HG03064 (cell line): Measurements from ENCODE around the gene JARID2.
A peak's percentile ranks its signal among the peaks of the same experiment; 100 is the strongest.

Experiments used
- ATAC-seq: cut with Tn5 transposase; IDR thresholded peaks from one replicate; pipeline ENCODE4 v1.9.1; 2021; ENCODE audit warnings: low read depth; ENCODE audit not compliant: unreplicated experiment

The JARID2 gene

GRCh38 chr6:15349379-15349778 is 103.5 kb downstream of the JARID2 start:
- ATAC-seq, result no peak

- ATAC-seq, result no peak
These were observed 104.7 kb downstream of the JARID2 start for GRCh38 chr6:15350386-15351083.

GRCh38 chr6:15351631-15352030 is 105.8 kb downstream of the JARID2 start:
- ATAC-seq, result no peak

GRCh38 chr6:15352220-15352619 is 106.4 kb downstream of the JARID2 start:
- ATAC-seq, result no peak

- ATAC-seq, result no peak
These were observed 107.0 kb downstream of the JARID2 start for GRCh38 chr6:15352845-15353244.

GRCh38 chr6:15355683-15356099 is 109.8 kb downstream of the JARID2 start:
- no peak for ATAC-seq

GRCh38 chr6:15356179-15356578 is 110.3 kb downstream of the JARID2 start:
- no peak for ATAC-seq

- no peak for ATAC-seq
These were observed 111.1 kb downstream of the JARID2 start for GRCh38 chr6:15356937-15357336.

GRCh38 chr6:15357782-15358181 is 111.9 kb downstream of the JARID2 start:
- ATAC-seq, result no peak

- ATAC-seq, result peak; percentile 45
These were observed 112.9 kb downstream of the JARID2 start for GRCh38 chr6:15358579-15359327.

- peak; percentile 33 for ATAC-seq
These were observed 113.5 kb downstream of the JARID2 start for GRCh38 chr6:15359335-15359862.

- ATAC-seq, result no peak
These were observed 114.4 kb downstream of the JARID2 start for GRCh38 chr6:15360300-15360699.

GRCh38 chr6:15361197-15361596 is 115.3 kb downstream of the JARID2 start:
- ATAC-seq, result no peak

GRCh38 chr6:15362274-15363160 is 116.6 kb downstream of the JARID2 start:
- no peak for ATAC-seq

GRCh38 chr6:15363164-15363522 is 117.3 kb downstream of the JARID2 start:
- no peak for ATAC-seq

GRCh38 chr6:15363523-15364400 is 117.9 kb downstream of the JARID2 start:
- ATAC-seq, result peak; percentile 51

- peak; percentile 1 for ATAC-seq
These were observed 118.7 kb downstream of the JARID2 start for GRCh38 chr6:15364401-15365037.

- ATAC-seq, result no peak
These were observed 119.4 kb downstream of the JARID2 start for GRCh38 chr6:15365273-15365687.

- no peak for ATAC-seq
These were observed 120.2 kb downstream of the JARID2 start for GRCh38 chr6:15366003-15366535.
